ENCODE data around the gene NRIP1.

Gene NRIP1

GRCh38 chr21:14972678-14973077 is 92.1 kb downstream of the NRIP1 start:
- TF ChIP-seq, protein P1, sequence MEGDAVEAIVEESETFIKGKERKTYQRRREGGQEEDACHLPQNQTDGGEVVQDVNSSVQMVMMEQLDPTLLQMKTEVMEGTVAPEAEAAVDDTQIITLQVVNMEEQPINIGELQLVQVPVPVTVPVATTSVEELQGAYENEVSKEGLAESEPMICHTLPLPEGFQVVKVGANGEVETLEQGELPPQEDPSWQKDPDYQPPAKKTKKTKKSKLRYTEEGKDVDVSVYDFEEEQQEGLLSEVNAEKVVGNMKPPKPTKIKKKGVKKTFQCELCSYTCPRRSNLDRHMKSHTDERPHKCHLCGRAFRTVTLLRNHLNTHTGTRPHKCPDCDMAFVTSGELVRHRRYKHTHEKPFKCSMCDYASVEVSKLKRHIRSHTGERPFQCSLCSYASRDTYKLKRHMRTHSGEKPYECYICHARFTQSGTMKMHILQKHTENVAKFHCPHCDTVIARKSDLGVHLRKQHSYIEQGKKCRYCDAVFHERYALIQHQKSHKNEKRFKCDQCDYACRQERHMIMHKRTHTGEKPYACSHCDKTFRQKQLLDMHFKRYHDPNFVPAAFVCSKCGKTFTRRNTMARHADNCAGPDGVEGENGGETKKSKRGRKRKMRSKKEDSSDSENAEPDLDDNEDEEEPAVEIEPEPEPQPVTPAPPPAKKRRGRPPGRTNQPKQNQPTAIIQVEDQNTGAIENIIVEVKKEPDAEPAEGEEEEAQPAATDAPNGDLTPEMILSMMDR (IDR thresholded peaks at IDR 0.05; ENCODE audit: borderline replicate concordance, control extremely low read depth, extremely low read depth, insufficient read depth, missing control alignments), result no peak
- DNase-seq (ENCODE audit: low spot score), result no peak
- in situ Hi-C loops (cut with MboI; ENCODE audit: low sequenced_read_pairs, unreplicated experiment), result no loop called here

DNA sequence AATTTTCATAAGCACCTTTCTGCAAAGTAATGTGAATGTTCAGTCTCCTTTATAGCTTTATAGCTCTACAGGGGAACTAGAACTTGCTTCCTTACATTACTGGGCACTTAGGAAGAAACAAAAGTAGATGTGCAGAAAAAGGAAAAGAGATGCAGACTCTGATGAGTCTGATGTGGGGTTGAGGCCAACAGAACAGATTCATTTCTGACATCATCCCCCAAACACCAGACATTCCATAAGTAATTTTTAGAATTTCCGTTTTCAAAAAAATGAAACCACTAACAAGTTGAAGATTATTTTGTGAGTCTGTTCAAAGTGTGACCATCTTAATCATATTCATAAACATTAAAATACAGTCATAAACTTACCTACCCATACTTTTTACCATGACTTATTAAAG is 96.0 kb downstream of the NRIP1 start:
- TF ChIP-seq, protein P1 (IDR thresholded peaks at IDR 0.05; ENCODE audit: borderline replicate concordance, control extremely low read depth, extremely low read depth, insufficient read depth, missing control alignments), result no peak
- in situ Hi-C loops (cut with MboI; ENCODE audit: low sequenced_read_pairs, unreplicated experiment), result no loop called here

DNA sequence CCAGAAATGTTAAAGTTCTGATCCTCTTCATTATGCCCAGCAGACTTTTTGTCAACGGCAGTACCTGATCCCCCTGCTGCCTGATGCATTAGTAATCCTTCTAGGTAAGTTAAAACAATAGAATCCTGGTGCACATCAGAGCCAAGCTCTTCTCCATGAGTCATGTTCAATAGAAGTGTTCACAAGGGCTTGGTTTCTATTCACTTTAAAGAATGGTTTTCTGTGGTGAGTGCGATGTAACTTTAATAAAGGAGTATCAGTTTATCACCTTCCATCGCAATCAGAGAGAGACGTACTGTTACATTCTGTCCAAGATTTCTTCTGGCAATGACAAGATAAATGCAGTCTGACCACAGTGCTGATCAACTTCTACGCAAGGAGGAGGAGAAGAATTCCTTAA is 96.8 kb downstream of the NRIP1 start:
- in situ Hi-C loops (cut with MboI; ENCODE audit: low sequenced_read_pairs, unreplicated experiment), result no loop called here
- DNase-seq (ENCODE audit: low spot score), result no peak

More for the DNA sequence above, 96.0 kb downstream of the NRIP1 start:
- no peak for DNase-seq (ENCODE audit: low spot score)

DNA sequence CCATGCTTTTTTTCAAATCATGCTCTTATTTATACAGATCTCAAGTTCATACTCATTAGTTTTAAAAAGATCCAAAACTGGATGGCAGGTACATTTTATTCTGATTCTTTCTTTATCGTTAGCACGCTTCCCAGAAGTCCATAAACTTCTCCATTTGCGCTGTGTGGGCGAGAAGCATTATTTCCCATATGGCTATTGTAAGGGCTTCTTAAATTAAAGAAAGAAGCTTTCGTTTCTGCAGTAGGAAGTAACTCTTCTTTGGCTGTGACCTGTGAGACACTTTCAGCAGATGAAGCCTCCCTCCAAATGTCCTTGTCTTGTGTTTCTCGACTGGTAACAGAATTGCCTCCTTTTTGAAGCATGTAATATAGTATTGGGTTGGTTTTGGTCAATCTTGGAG is 100.2 kb downstream of the NRIP1 start:
- TF ChIP-seq, protein P1 (IDR thresholded peaks at IDR 0.05; ENCODE audit: borderline replicate concordance, control extremely low read depth, extremely low read depth, insufficient read depth, missing control alignments), result no peak
- in situ Hi-C loops (cut with MboI; ENCODE audit: low sequenced_read_pairs, unreplicated experiment), result no loop called here
- DNase-seq (ENCODE audit: low spot score), result no peak

More for the DNA sequence above, 96.8 kb downstream of the NRIP1 start:
- TF ChIP-seq, protein P1 (IDR thresholded peaks at IDR 0.05; ENCODE audit: borderline replicate concordance, control extremely low read depth, extremely low read depth, insufficient read depth, missing control alignments), result no peak

GRCh38 chr21:14962217-14962616 is 102.6 kb downstream of the NRIP1 start:
- TF ChIP-seq, protein P1 (IDR thresholded peaks at IDR 0.05; ENCODE audit: borderline replicate concordance, control extremely low read depth, extremely low read depth, insufficient read depth, missing control alignments), result no peak
- in situ Hi-C loops (cut with MboI; ENCODE audit: low sequenced_read_pairs, unreplicated experiment), result no loop called here
- no peak for DNase-seq (ENCODE audit: low spot score)

DNA sequence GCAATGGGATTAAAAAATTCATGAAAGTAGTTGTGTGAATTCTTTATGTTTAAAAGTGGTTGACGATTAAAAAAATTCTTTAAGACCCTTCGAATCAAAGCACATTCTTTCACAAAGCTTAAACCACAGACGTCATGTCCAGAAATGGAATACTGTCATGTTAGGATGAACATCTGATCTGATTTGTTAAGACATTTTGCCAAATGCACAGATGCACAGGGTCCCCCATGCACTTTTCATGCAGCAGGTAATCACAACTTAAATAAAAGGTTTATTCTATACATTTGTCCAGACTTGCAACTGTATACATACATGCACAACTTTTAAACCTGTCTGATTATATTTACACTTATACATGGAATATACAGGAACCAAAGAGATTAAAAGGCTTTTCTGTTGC is 103.3 kb downstream of the NRIP1 start:
- in situ Hi-C loops (cut with MboI; ENCODE audit: low sequenced_read_pairs, unreplicated experiment), result no loop called here
- DNase-seq (ENCODE audit: low spot score), result no peak
- TF ChIP-seq, protein P1 (IDR thresholded peaks at IDR 0.05; ENCODE audit: borderline replicate concordance, control extremely low read depth, extremely low read depth, insufficient read depth, missing control alignments), result no peak

- in situ Hi-C loops (cut with MboI; ENCODE audit: low sequenced_read_pairs, unreplicated experiment), result no loop called here
- TF ChIP-seq, protein P1 (IDR thresholded peaks at IDR 0.05; ENCODE audit: borderline replicate concordance, control extremely low read depth, extremely low read depth, insufficient read depth, missing control alignments), result no peak
- no peak for DNase-seq (ENCODE audit: low spot score)
Observed at GRCh38 chr21:14959343-14959742, 105.5 kb downstream of the NRIP1 start.

Measured in GM13976 (cell line).